GM12878 (cell line): ENCODE measurements around the gene RASAL1. TPM values are rescaled to one million over a fixed set of nuclear protein-coding genes. Genes with fewer than 3 reads are reported as not detected.
A peak's percentile ranks its signal among the peaks of the same experiment; 100 is the strongest.

ENCODE experiments used
- ATAC-seq: fragments of 200-7000 bp; cut with Tn5 transposase; 3 replicates; pipeline ENCODE4 v1.9.1; 2020; ENCODE audit warnings: mild to moderate bottlenecking, moderate library complexity
- BruUV-seq: library from RNA; stranded (reverse); fragments of 400-500 nt; replicated peaks from 2 replicates; lab custom pipeline; 2021; lab: Mats Ljungman, UMichigan
- CTCF ChIA-PET: fragments of 300-600 bp; sonication (Branson Sonifier 250); formaldehyde crosslinking; extraction: SDS; loops from one replicate; lab custom pipeline; 2021; ENCODE audit warnings: inconsistent platforms; lab: Yijun Ruan, JAX
- POLR2A ChIA-PET: fragments of 350-600 bp; formaldehyde crosslinking; extraction: SDS; loops from one replicate; lab custom pipeline; 2021; ENCODE audit warnings: inconsistent platforms; lab: Charles Lee
- RAD21 ChIA-PET: fragments of 300-600 bp; sonication (Branson Sonifier 250); formaldehyde crosslinking; loops from one replicate; lab custom pipeline; 2023; ENCODE audit warnings: antibody characterized with exemption; ENCODE audit not compliant: unreplicated experiment; lab: Charles Lee
- SMC1A ChIA-PET: fragments of 300-600 bp; sonication (Branson Sonifier 250); formaldehyde crosslinking; loops from one replicate; lab custom pipeline; 2023; ENCODE audit not compliant: unreplicated experiment, uncharacterized antibody; lab: Charles Lee
- DNase-seq: peaks from one replicate; pipeline ENCODE4 v3.0.0-alpha.2; 2011; ENCODE audit warnings: low read depth, low spot score
- FAIRE-seq: peaks from 3 replicates; lab custom pipeline; 2011; peaks lifted over from hg19 to GRCh38; lab: Jason Lieb, UNC
- H2AFZ ChIP-seq: 2 replicates; pipeline ENCODE4 v1.6.0; 2011; ENCODE audit warnings: low read depth, low read length, control low read depth; ENCODE audit not compliant: control insufficient read depth
- H3K27ac ChIP-seq: 2 replicates; pipeline ENCODE4 v1.5.1; 2011; ENCODE audit warnings: control low read depth; ENCODE audit not compliant: control insufficient read depth, insufficient read depth
- H3K27me3 ChIP-seq, 2 experiments: replicated peaks in 1 of 2; 2 replicates each; pipeline versions ENCODE4 v1.6.0 to v1.6.1; 2011; ENCODE audit warnings: low read length in 1 of 2; ENCODE audit not compliant: control insufficient read depth in 2 of 2, insufficient read depth in 2 of 2
- H3K36me3 ChIP-seq, 2 experiments: 2 replicates each; pipeline ENCODE4 v1.5.1; 2011; ENCODE audit warnings: low read length in 1 of 2; ENCODE audit not compliant: control insufficient read depth in 2 of 2, insufficient read depth in 2 of 2
- H3K4me1 ChIP-seq: 2 replicates; pipeline ENCODE4 v1.6.1; 2011; ENCODE audit warnings: mild to moderate bottlenecking, low read length, moderate library complexity, mixed read lengths; ENCODE audit not compliant: control insufficient read depth, insufficient read depth
- H3K4me2 ChIP-seq: 2 replicates; pipeline ENCODE4 v1.6.0; 2011; ENCODE audit warnings: control low read depth; ENCODE audit not compliant: control insufficient read depth, insufficient read depth
- H3K4me3 ChIP-seq: fragments of 200-600 bp; sonication (generic); 2 replicates; pipeline ENCODE4 v1.5.1; 2016
- H3K79me2 ChIP-seq: 2 replicates; pipeline ENCODE4 v1.6.0; 2011; ENCODE audit warnings: low read length; ENCODE audit not compliant: control insufficient read depth, insufficient read depth
- H3K9ac ChIP-seq: 2 replicates; pipeline ENCODE4 v1.8.0; 2011; ENCODE audit warnings: low read length, control low read depth, mixed read lengths; ENCODE audit not compliant: control insufficient read depth, insufficient read depth
- H3K9me3 ChIP-seq: replicated peaks from 3 replicates; pipeline ENCODE4 v1.5.1; 2011; ENCODE audit warnings: mild to moderate bottlenecking, low read length; ENCODE audit not compliant: control insufficient read depth, insufficient read depth
- H4K20me1 ChIP-seq: 2 replicates; pipeline ENCODE4 v1.6.0; 2011; ENCODE audit not compliant: control insufficient read depth, insufficient read depth
- BCL11A ChIP-seq: IDR thresholded peaks from 2 replicates; pipeline ENCODE4 v1.6.1; 2011; ENCODE audit warnings: low read depth, low read length
- BRCA1 ChIP-seq: IDR thresholded peaks from 2 replicates; pipeline ENCODE4 v1.6.1; 2011; ENCODE audit warnings: low read depth, low read length, improper control_type of control experiment
- CBX5 ChIP-seq: sonication (generic); IDR thresholded peaks from 2 replicates; pipeline ENCODE4 v1.6.1; 2016; ENCODE audit warnings: low read depth, moderate library complexity, mild to moderate bottlenecking, inconsistent platforms
- CREM ChIP-seq: IDR thresholded peaks from 2 replicates; pipeline ENCODE4 v1.6.1; 2014; ENCODE audit warnings: antibody characterized with exemption, low read depth
- FOXM1 ChIP-seq: IDR thresholded peaks from 2 replicates; pipeline ENCODE4 v1.6.1; 2012; ENCODE audit warnings: low read depth, mild to moderate bottlenecking, inconsistent platforms, low read length, moderate library complexity
- IKZF1 ChIP-seq: fragments of 450-650 bp; conservative IDR thresholded peaks from 2 replicates; pipeline ENCODE4 v1.6.1; 2017; ENCODE audit warnings: antibody characterized with exemption, mild to moderate bottlenecking
- IKZF2 ChIP-seq, 2 experiments: fragments of 450-650 bp; IDR thresholded peaks; 2 replicates each; pipeline ENCODE4 v1.6.1; 2017; ENCODE audit warnings: mild to moderate bottlenecking in 2 of 2, moderate library complexity in 2 of 2
- NR2F1 ChIP-seq: fragments of 450-650 bp; conservative IDR thresholded peaks from 2 replicates; pipeline ENCODE4 v1.6.1; 2017; ENCODE audit warnings: mild to moderate bottlenecking
- PAX5 ChIP-seq: IDR thresholded peaks from 2 replicates; pipeline ENCODE4 v1.6.1; 2011; ENCODE audit warnings: low read depth, low read length, borderline replicate concordance
- RAD21 ChIP-seq: IDR thresholded peaks from 2 replicates; pipeline ENCODE4 v1.6.1; 2011; ENCODE audit warnings: mild to moderate bottlenecking, low read depth, low read length, moderate library complexity; ENCODE audit not compliant: insufficient read depth
- SMC3 ChIP-seq: IDR thresholded peaks from 2 replicates; pipeline ENCODE4 v1.6.1; 2011; ENCODE audit warnings: low read length, improper control_type of control experiment, borderline replicate concordance
- STAT3 ChIP-seq: IDR thresholded peaks from 2 replicates; pipeline ENCODE4 v1.6.1; 2011; ENCODE audit warnings: low read depth, low read length, improper control_type of control experiment
- WGBS: methylation state at CpG from one replicate; pipeline ENCODE4 v1.1.6; 2016; ENCODE audit warnings: low lambda C conversion rate; ENCODE audit not compliant: insufficient replicate concordance, insufficient coverage; ENCODE audit errors: missing lambda C conversion rate; 5-methylcytosine and 5-hydroxymethylcytosine counted together
- in situ Hi-C: fragments of 300-500 bp; cut with MboI; formaldehyde crosslinking; loops from 9 replicates; pipeline ENCODE4 v1.14.3; 2018; ENCODE audit warnings: mixed read lengths
- intact Hi-C: fragments of 100-400 bp; cut with micrococcal nuclease; formaldehyde crosslinking; loops from one replicate; pipeline ENCODE4 v1.14.2; 2022; ENCODE audit not compliant: unreplicated experiment
- polyA plus RNA-seq, 11 experiments: library from polyadenylated mRNA; depleted of rRNA in 4 of 11; unstranded in 6 of 11; stranded (reverse) in 5 of 11; fragments of >200 nt; fragmentation: Nextera tagmentation in 4 of 11; fragmentation: Illumina TruSeq in 1 of 11; extraction: Ambion mirVana in 4 of 11; extraction: Trizol in 1 of 11; gene quantifications; 1 replicate in 1 of 11; 2 replicates in 10 of 11; pipeline versions ENCODE4 v1.2.1 to v1.2.3, GENCODE V29; 2011 to 2016; ENCODE audit warnings: inconsistent platforms in 2 of 11, missing spikeins in 2 of 11, low read depth in 1 of 11
- total RNA-seq, 4 experiments: library from RNA; depleted of rRNA in 3 of 4; stranded (reverse); fragments of >200 nt in 3 of 4; fragmentation: Illumina TruSeq in 1 of 4; extraction: Trizol in 1 of 4; gene quantifications; 2 replicates each; pipeline versions ENCODE4 v1.2.1 to v1.2.3, GENCODE V29; 2013 to 2021
- TF ChIP-seq, protein P1 (sequence below), 3 experiments: IDR thresholded peaks in 2 of 3; conservative IDR thresholded peaks in 1 of 3; 2 replicates each; pipeline ENCODE4 v1.5.1; 2011; ENCODE audit warnings: low read depth in 3 of 3, low read length in 3 of 3, mild to moderate bottlenecking in 3 of 3, control low read depth in 2 of 3, moderate library complexity in 2 of 3, inconsistent platforms in 1 of 3, mixed read lengths in 1 of 3; ENCODE audit not compliant: control insufficient read depth in 2 of 3, insufficient read depth in 1 of 3; ENCODE audit errors: extremely low read depth in 1 of 3
- TF ChIP-seq, protein P2 (sequence below): IDR thresholded peaks from 2 replicates; pipeline ENCODE4 v1.6.1; 2011; ENCODE audit warnings: low read depth, mild to moderate bottlenecking, low read length, moderate library complexity, borderline replicate concordance; ENCODE audit errors: extremely low read depth
- TF ChIP-seq, protein P3 (sequence below): fragments of 450-650 bp; IDR thresholded peaks from 2 replicates; pipeline ENCODE4 v1.6.1; 2016; ENCODE audit warnings: mild to moderate bottlenecking, moderate library complexity, borderline replicate concordance

RASAL1 gene
- total and polyA plus RNA-seq, 10 of the 15 experiments (the other 5 are each of a cell fraction or from before 2014, with no cell fraction given), result 0.12 to 1.0 (median 0.52) TPM; not detected in 6

DNA sequence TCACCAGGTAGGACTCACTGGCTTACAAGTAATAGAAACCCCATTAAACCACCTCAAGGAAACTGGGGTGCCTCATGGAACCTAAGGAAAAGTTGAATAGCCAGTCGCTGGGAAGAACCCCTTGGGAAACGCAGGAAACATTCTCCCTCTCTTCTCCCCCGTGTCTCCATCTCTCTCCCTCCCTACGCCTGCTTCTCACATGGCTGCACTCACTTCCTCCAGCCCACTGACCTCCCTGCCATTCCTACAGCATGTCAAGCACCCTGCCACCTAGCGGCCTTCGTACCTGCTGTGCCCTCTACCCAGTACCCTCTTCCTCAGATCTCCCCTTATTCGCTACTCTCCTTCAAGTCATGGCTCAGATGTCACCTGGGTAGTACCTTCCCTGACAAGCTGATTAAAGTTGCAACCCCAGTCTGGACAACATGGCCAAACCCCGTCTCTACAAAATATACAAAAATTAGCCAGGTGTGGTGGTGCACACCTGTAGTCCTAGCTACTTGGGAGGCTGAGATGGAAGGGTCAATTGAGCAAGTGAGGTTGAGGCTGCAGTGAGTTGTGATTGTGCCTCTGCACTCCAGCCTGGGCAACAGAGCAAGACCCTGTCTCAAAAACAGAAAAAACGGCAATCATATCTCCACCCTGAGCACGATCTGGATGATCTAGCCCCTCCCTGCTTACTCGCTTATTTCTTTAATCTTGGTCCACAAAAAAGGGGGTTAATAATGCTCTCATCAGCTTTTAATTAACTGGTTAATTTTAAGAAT lies 85.4 kb downstream of the RASAL1 start:
- POLR2A ChIA-PET, result interaction anchor here (1.2 to 1.6 kb wide), 2 partner anchors 11 to 18 kb away, joined by 5 read pairs; no protein-coding TSS in a partner anchor
- no TSS peak for BruUV-seq
- H2AFZ ChIP-seq, result no peak overlapping the region; the same call in 1 of the 2 replicates
- TF ChIP-seq BRCA1, result no peak
- TF ChIP-seq STAT3, result no peak
- TF ChIP-seq PAX5, result peak; percentile 67; the same call in 1 of the 2 replicates
- TF ChIP-seq IKZF2 (IDR thresholded peaks at IDR 0.05), result peak in 1 of 2 experiments; percentile 43; a peak in 1 of 4 replicates
- TF ChIP-seq BCL11A, result no peak
- no peak for TF ChIP-seq CREM
- no peak for TF ChIP-seq FOXM1
- TF ChIP-seq, protein P1, sequence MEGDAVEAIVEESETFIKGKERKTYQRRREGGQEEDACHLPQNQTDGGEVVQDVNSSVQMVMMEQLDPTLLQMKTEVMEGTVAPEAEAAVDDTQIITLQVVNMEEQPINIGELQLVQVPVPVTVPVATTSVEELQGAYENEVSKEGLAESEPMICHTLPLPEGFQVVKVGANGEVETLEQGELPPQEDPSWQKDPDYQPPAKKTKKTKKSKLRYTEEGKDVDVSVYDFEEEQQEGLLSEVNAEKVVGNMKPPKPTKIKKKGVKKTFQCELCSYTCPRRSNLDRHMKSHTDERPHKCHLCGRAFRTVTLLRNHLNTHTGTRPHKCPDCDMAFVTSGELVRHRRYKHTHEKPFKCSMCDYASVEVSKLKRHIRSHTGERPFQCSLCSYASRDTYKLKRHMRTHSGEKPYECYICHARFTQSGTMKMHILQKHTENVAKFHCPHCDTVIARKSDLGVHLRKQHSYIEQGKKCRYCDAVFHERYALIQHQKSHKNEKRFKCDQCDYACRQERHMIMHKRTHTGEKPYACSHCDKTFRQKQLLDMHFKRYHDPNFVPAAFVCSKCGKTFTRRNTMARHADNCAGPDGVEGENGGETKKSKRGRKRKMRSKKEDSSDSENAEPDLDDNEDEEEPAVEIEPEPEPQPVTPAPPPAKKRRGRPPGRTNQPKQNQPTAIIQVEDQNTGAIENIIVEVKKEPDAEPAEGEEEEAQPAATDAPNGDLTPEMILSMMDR (IDR thresholded peaks at IDR 0.05 in 2 of 3, conservative IDR thresholded peaks at IDR 0.05 in 1 of 3; ENCODE audit: control insufficient read depth in 2 of 3, extremely low read depth in 1 of 3, insufficient read depth in 1 of 3, low read depth in 3 of 3, low read length in 3 of 3), result peak; percentile 45 to 64 (median 51)
- peak; percentile 51; the same call in 1 of the 2 replicates for TF ChIP-seq IKZF1
- TF ChIP-seq SMC3, result peak; percentile 48; the same call in 1 of the 2 replicates
- TF ChIP-seq, protein P2, sequence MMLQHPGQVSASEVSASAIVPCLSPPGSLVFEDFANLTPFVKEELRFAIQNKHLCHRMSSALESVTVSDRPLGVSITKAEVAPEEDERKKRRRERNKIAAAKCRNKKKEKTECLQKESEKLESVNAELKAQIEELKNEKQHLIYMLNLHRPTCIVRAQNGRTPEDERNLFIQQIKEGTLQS, result no peak
- TF ChIP-seq CBX5, result no peak
- TF ChIP-seq, protein P3, sequence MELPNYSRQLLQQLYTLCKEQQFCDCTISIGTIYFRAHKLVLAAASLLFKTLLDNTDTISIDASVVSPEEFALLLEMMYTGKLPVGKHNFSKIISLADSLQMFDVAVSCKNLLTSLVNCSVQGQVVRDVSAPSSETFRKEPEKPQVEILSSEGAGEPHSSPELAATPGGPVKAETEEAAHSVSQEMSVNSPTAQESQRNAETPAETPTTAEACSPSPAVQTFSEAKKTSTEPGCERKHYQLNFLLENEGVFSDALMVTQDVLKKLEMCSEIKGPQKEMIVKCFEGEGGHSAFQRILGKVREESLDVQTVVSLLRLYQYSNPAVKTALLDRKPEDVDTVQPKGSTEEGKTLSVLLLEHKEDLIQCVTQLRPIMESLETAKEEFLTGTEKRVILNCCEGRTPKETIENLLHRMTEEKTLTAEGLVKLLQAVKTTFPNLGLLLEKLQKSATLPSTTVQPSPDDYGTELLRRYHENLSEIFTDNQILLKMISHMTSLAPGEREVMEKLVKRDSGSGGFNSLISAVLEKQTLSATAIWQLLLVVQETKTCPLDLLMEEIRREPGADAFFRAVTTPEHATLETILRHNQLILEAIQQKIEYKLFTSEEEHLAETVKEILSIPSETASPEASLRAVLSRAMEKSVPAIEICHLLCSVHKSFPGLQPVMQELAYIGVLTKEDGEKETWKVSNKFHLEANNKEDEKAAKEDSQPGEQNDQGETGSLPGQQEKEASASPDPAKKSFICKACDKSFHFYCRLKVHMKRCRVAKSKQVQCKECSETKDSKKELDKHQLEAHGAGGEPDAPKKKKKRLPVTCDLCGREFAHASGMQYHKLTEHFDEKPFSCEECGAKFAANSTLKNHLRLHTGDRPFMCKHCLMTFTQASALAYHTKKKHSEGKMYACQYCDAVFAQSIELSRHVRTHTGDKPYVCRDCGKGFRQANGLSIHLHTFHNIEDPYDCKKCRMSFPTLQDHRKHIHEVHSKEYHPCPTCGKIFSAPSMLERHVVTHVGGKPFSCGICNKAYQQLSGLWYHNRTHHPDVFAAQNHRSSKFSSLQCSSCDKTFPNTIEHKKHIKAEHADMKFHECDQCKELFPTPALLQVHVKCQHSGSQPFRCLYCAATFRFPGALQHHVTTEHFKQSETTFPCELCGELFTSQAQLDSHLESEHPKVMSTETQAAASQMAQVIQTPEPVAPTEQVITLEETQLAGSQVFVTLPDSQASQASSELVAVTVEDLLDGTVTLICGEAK, result no peak
- TF ChIP-seq RAD21, result peak; percentile 17; the same call in 1 of the 2 replicates
- TF ChIP-seq NR2F1, result no peak

More for the DNA sequence above, 85.4 kb downstream of the RASAL1 start:
- no peaks in the 10 kb centered on the region for H3K36me3 ChIP-seq
- H3K4me2 ChIP-seq, result no peak overlapping the region
- H3K27ac ChIP-seq, result no peak overlapping the region
- CTCF ChIA-PET, result interaction anchor here (0.6 to 5.2 kb wide), 28 partner anchors 11 to 154 kb away, joined by 3 to 121 read pairs (median 4); no protein-coding TSS in a partner anchor
- no peak overlapping the region for H3K4me3 ChIP-seq
- intact Hi-C loops (loop anchor here (1.0 kb wide), 1 partner anchor 25 kb away; no protein-coding TSS in a partner anchor), in situ Hi-C loops (loop anchor here (5.0 to 10.0 kb wide), 3 partner anchors 45 to 127 kb away; no protein-coding TSS in a partner anchor)
- DNase-seq, result no peak
- RAD21 ChIA-PET, result interaction anchor here (1.2 to 5.2 kb wide), 9 partner anchors 20 to 124 kb away, joined by 3 to 50 read pairs (median 7); no protein-coding TSS in a partner anchor
- no peaks in the 10 kb centered on the region; the same call in 1 of the 2 replicates for H4K20me1 ChIP-seq
- H3K79me2 ChIP-seq, result no peaks in the 10 kb centered on the region
- H3K9ac ChIP-seq, result no peak overlapping the region
- SMC1A ChIA-PET, result interaction anchor here (1.0 to 17.0 kb wide), 10 partner anchors 12 to 150 kb away, joined by 3 to 416 read pairs (median 10); no protein-coding TSS in a partner anchor
- no peaks in the 10 kb centered on the region; a peak in 1 of 4 replicates for H3K27me3 ChIP-seq
- peaks cover 35% of the 10 kb centered on the region for H3K4me1 ChIP-seq
- peak; percentile 83 for ATAC-seq
- 16% methylated on average over 11 of the region's 11 CpGs for WGBS
- peak; percentile 7 for FAIRE-seq
- no peaks in the 10 kb centered on the region for H3K9me3 ChIP-seq
